DOHH2 (cell line): ENCODE data around the gene OGFOD2.

ENCODE experiments used
- H3F3A ChIP-seq: fragments of 200-600 bp; sonication (generic), shearing (Covaris generic); 2 replicates; pipeline ENCODE4 v1.6.0; 2016; ENCODE audit warnings: antibody characterized with exemption, mild to moderate bottlenecking; ENCODE audit not compliant: control insufficient read depth, insufficient read depth
- H3K27ac ChIP-seq: fragments of 200-600 bp; sonication (generic); 2 replicates; pipeline ENCODE4 v1.5.1; 2014; ENCODE audit warnings: low read depth, mild to moderate bottlenecking, low read length, moderate library complexity
- H3K27me3 ChIP-seq: fragments of 200-600 bp; sonication (generic); 2 replicates; pipeline ENCODE4 v1.6.1; 2014; ENCODE audit warnings: mild to moderate bottlenecking, low read length, mixed read lengths; ENCODE audit not compliant: control insufficient read depth
- H3K36me3 ChIP-seq: fragments of 200-600 bp; sonication (generic); 2 replicates; pipeline ENCODE4 v1.6.1; 2014; ENCODE audit warnings: mild to moderate bottlenecking, low read length, moderate library complexity, mixed read lengths; ENCODE audit not compliant: control insufficient read depth
- H3K4me1 ChIP-seq: fragments of 200-600 bp; sonication (generic); 2 replicates; pipeline ENCODE4 v1.6.1; 2014; ENCODE audit warnings: mild to moderate bottlenecking, low read length, mixed read lengths; ENCODE audit not compliant: control insufficient read depth
- H3K4me2 ChIP-seq: fragments of 200-600 bp; sonication (generic); 2 replicates; pipeline ENCODE4 v1.6.0; 2014; ENCODE audit warnings: mild to moderate bottlenecking, low read length, moderate library complexity
- H3K4me3 ChIP-seq: fragments of 200-600 bp; sonication (generic); 2 replicates; pipeline ENCODE4 v1.5.1; 2014; ENCODE audit warnings: mild to moderate bottlenecking, low read length, mixed read lengths
- H3K79me2 ChIP-seq: fragments of 200-600 bp; sonication (generic); 2 replicates; pipeline ENCODE4 v1.6.1; 2014; ENCODE audit warnings: mild to moderate bottlenecking, low read length, mixed read lengths; ENCODE audit not compliant: control insufficient read depth
- H3K9me2 ChIP-seq: fragments of 200-600 bp; sonication (generic); replicated peaks from 2 replicates; pipeline ENCODE4 v1.6.1; 2014; ENCODE audit warnings: mild to moderate bottlenecking, low read length, mixed read lengths; ENCODE audit not compliant: control insufficient read depth
- H3K9me3 ChIP-seq: fragments of 200-600 bp; sonication (generic); 2 replicates; pipeline ENCODE4 v1.6.1; 2014; ENCODE audit warnings: antibody characterized with exemption, low read length, mixed read lengths; ENCODE audit not compliant: control insufficient read depth, insufficient read depth
- H4K20me1 ChIP-seq: fragments of 200-600 bp; sonication (generic); 2 replicates; pipeline ENCODE4 v1.6.0; 2014; ENCODE audit warnings: low read depth, mild to moderate bottlenecking, antibody characterized with exemption, low read length, moderate library complexity; ENCODE audit not compliant: control insufficient read depth, insufficient read depth
- CTCF ChIP-seq: fragments of 200-600 bp; sonication (generic); IDR thresholded peaks from one replicate; pipeline ENCODE4 v1.5.1; 2014; ENCODE audit warnings: antibody characterized with exemption, mild to moderate bottlenecking, low read depth, low read length; ENCODE audit not compliant: poor library complexity, severe bottlenecking
- EZH2phosphoT487 ChIP-seq: fragments of 200-600 bp; sonication (generic); IDR thresholded peaks from 2 replicates; pipeline ENCODE4 v1.6.1; 2017; ENCODE audit warnings: borderline replicate concordance, mild to moderate bottlenecking, antibody characterized with exemption, low read length, moderate library complexity, mixed read lengths

OGFOD2 gene

DNA sequence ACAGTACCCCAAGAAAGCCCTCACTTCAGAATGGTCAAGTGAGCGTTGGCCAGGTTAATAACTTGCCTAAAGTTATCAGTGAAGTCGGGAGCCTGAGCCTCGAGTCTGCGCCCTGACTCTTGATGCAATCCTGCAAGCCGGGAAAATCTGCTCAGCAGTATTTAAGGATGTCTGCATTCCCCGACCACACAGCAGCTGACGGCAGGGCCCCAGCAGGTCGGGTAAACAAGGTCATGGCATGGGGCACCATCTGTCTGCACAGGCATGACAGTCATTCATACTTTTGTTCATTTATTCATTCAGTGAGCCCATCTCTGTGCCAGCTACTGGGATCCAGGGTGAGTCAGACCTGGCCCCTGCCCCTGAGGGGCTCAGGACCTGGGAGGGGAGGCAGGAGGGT is 19.9 kb upstream of the OGFOD2 start:
- Histone ChIP-seq H3K9me3 (no peaks in the 10 kb centered on the region), H3K27ac (no peak overlapping the region), H3K27me3 (no peaks in the 10 kb centered on the region), H4K20me1 (no peaks in the 10 kb centered on the region), H3K79me2 (no peaks in the 10 kb centered on the region), H3F3A (no peaks in the 10 kb centered on the region), H3K4me2 (no peak overlapping the region), H3K9me2 (no peaks in the 10 kb centered on the region), H3K36me3 (no peaks in the 10 kb centered on the region), H3K4me1 (no peaks in the 10 kb centered on the region), H3K4me3 (no peak overlapping the region)
- TF ChIP-seq CTCF: no peak

DNA sequence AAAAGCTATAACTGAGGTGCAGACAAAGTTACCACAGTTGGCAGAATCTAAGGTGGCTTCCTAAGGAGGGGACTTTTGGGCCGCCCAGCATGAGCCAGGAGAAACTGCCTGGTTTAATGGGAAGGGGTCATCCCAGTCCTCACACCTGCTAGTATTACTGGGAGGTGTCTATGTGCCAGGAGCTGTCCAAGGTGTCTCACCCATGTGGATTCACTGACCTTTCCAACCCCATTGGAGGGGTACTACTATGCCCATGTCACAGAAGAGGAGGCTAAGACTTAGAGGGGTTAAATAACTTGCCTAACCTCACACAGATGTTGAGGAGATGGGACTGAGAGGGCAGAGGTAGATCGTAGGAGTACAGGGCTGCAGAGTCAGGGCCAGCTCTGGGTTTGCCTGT is 19.0 kb upstream of the OGFOD2 start:
- no peaks in the 10 kb centered on the region for H3K4me1 ChIP-seq
- H4K20me1 ChIP-seq: no peaks in the 10 kb centered on the region
- no peak overlapping the region for H3K4me3 ChIP-seq
- H3K79me2 ChIP-seq: no peaks in the 10 kb centered on the region
- no peaks in the 10 kb centered on the region for H3F3A ChIP-seq
- no peaks in the 10 kb centered on the region for H3K9me2 ChIP-seq
- H3K9me3 ChIP-seq: no peaks in the 10 kb centered on the region
- TF ChIP-seq CTCF: no peak
- TF ChIP-seq EZH2phosphoT487: no peak
- no peaks in the 10 kb centered on the region for H3K27me3 ChIP-seq
- H3K36me3 ChIP-seq: no peaks in the 10 kb centered on the region
- H3K4me2 ChIP-seq: no peak overlapping the region
- no peak overlapping the region for H3K27ac ChIP-seq

GRCh38 chr12:122958198-122958888 is 16.7 kb upstream of the OGFOD2 start:
- H3K27ac ChIP-seq: no peak overlapping the region
- H3K36me3 ChIP-seq: no peaks in the 10 kb centered on the region
- H3K4me1 ChIP-seq: no peaks in the 10 kb centered on the region
- no peak overlapping the region for H3K4me3 ChIP-seq
- no peak overlapping the region for H3K4me2 ChIP-seq
- no peaks in the 10 kb centered on the region for H3K79me2 ChIP-seq
- H3K9me3 ChIP-seq: no peaks in the 10 kb centered on the region
- H3K27me3 ChIP-seq: no peaks in the 10 kb centered on the region
- no peaks in the 10 kb centered on the region for H3F3A ChIP-seq
- TF ChIP-seq EZH2phosphoT487 (no peak), CTCF (no peak)
- H3K9me2 ChIP-seq: no peaks in the 10 kb centered on the region
- H4K20me1 ChIP-seq: no peaks in the 10 kb centered on the region
